HepG2 (cell line): Measurements from ENCODE around the gene IGF2BP3. TPM values are rescaled to one million over a fixed set of nuclear protein-coding genes. Genes with fewer than 3 reads are reported as not detected.

ENCODE experiments used
- ATAC-seq: fragments of 200-7000 bp; cut with Tn5 transposase; 3 replicates; pipeline ENCODE4 v1.9.1; 2020; ENCODE audit warnings: mild to moderate bottlenecking, moderate library complexity
- BruUV-seq: library from RNA; stranded (reverse); fragments of 400-500 nt; replicated peaks from 2 replicates; lab custom pipeline; 2021; lab: Mats Ljungman, UMichigan
- CTCF ChIA-PET: fragments of 300-600 bp; formaldehyde crosslinking; extraction: SDS; loops from one replicate; lab custom pipeline; 2021; ENCODE audit warnings: low total read pairs, inconsistent platforms, low intra/inter-chr PET ratio; lab: Yijun Ruan, JAX
- POLR2A ChIA-PET: fragments of 350-600 bp; sonication (Branson Sonifier 250); formaldehyde crosslinking; loops from one replicate; lab custom pipeline; 2020; ENCODE audit warnings: antibody characterized with exemption, inconsistent platforms; lab: Yijun Ruan, JAX
- DNase-seq: peaks from one replicate; pipeline ENCODE4 v3.0.0-alpha.2; 2015; ENCODE audit warnings: low spot score
- FAIRE-seq: peaks from 3 replicates; lab custom pipeline; 2011; peaks lifted over from hg19 to GRCh38; lab: Jason Lieb, UNC
- H2AFZ ChIP-seq: one replicate; pipeline ENCODE4 v1.6.1; 2011; ENCODE audit warnings: low read length, inconsistent platforms
- H3K27ac ChIP-seq: fragments of 300-600 bp; 3 replicates; pipeline ENCODE4 v1.8.0; 2011; ENCODE audit warnings: mixed run types, mild to moderate bottlenecking, mixed read lengths, low read length, inconsistent platforms; ENCODE audit not compliant: insufficient read depth; ENCODE audit errors: extremely low read length
- H3K27me3 ChIP-seq, 2 experiments: fragments of 200-600 bp in 1 of 2; 2 replicates in 1 of 2; 3 replicates in 1 of 2; pipeline versions ENCODE4 v1.6.0 to v1.8.0; 2011; ENCODE audit warnings: low read length in 2 of 2, mild to moderate bottlenecking in 2 of 2, moderate library complexity in 2 of 2, inconsistent platforms in 1 of 2; ENCODE audit not compliant: insufficient read depth in 2 of 2, control insufficient read depth in 1 of 2
- H3K36me3 ChIP-seq, 2 experiments: fragments of 200-600 bp in 1 of 2; replicated peaks in 1 of 2; 2 replicates in 1 of 2; 3 replicates in 1 of 2; pipeline versions ENCODE4 v1.5.1 to v1.8.0; 2011; ENCODE audit warnings: low read length in 2 of 2, inconsistent platforms in 1 of 2; ENCODE audit not compliant: insufficient read depth in 2 of 2, control insufficient read depth in 1 of 2
- H3K4me1 ChIP-seq: 2 replicates; pipeline ENCODE4 v1.5.1; 2012; ENCODE audit warnings: low read length, inconsistent platforms; ENCODE audit not compliant: insufficient read depth
- H3K4me2 ChIP-seq: 2 replicates; pipeline ENCODE4 v1.6.0; 2011; ENCODE audit warnings: low read depth, low read length, inconsistent platforms
- H3K4me3 ChIP-seq, 3 experiments: fragments of 200-600 bp in 1 of 3; sonication (generic), shearing (Covaris generic) in 1 of 3; replicated peaks in 1 of 3; 2 replicates each; pipeline ENCODE4 v1.5.1; 2011 to 2016; ENCODE audit warnings: low read length in 3 of 3, inconsistent platforms in 2 of 3, low read depth in 2 of 3, mild to moderate bottlenecking in 2 of 3, control low read depth in 1 of 3, mixed read lengths in 1 of 3; ENCODE audit not compliant: insufficient read depth in 1 of 3
- H3K79me2 ChIP-seq: one replicate; pipeline ENCODE4 v1.6.1; 2011; ENCODE audit warnings: low read length, inconsistent platforms; ENCODE audit not compliant: insufficient read depth
- H3K9ac ChIP-seq: 2 replicates; pipeline ENCODE4 v1.6.0; 2011; ENCODE audit warnings: mild to moderate bottlenecking, low read depth, low read length, inconsistent platforms; ENCODE audit not compliant: insufficient read depth
- H3K9me3 ChIP-seq: 2 replicates; pipeline ENCODE4 v1.5.1; 2012; ENCODE audit warnings: mild to moderate bottlenecking, low read length
- H4K20me1 ChIP-seq: 2 replicates; pipeline ENCODE4 v1.6.0; 2011; ENCODE audit warnings: inconsistent platforms, mild to moderate bottlenecking, low read length, moderate library complexity; ENCODE audit not compliant: insufficient read depth
- ARHGAP35 ChIP-seq: sonication (generic); formaldehyde crosslinking; IDR thresholded peaks from 2 replicates; pipeline ENCODE4 v1.9.0; 2022; ENCODE audit warnings: mild to moderate bottlenecking, inconsistent platforms, moderate library complexity, missing genetic modification reagents, borderline replicate concordance
- FOXJ3 ChIP-seq: sonication (generic); formaldehyde crosslinking; IDR thresholded peaks from 2 replicates; pipeline ENCODE4 v1.4.0; 2020; ENCODE audit warnings: missing genetic modification reagents, mild to moderate bottlenecking, borderline replicate concordance
- GATAD2A ChIP-seq: IDR thresholded peaks from 2 replicates; pipeline ENCODE4 v1.6.1; 2016
- SRF ChIP-seq: IDR thresholded peaks from 2 replicates; pipeline ENCODE4 v1.6.1; 2011; ENCODE audit warnings: mild to moderate bottlenecking, low read depth, low read length, moderate library complexity
- ZNF317 ChIP-seq: sonication (generic); formaldehyde crosslinking; IDR thresholded peaks from 2 replicates; pipeline ENCODE4 v1.5.0; 2020; ENCODE audit warnings: mild to moderate bottlenecking, missing genetic modification reagents
- ZNF629 ChIP-seq: sonication (generic); formaldehyde crosslinking; conservative IDR thresholded peaks from 2 replicates; pipeline ENCODE4 v1.5.0; 2020; ENCODE audit warnings: missing genetic modification reagents
- WGBS: methylation state at CpG from one replicate; pipeline ENCODE4 v1.1.6; 2017; ENCODE audit warnings: low lambda C conversion rate; 5-methylcytosine and 5-hydroxymethylcytosine counted together
- in situ Hi-C: cut with HindIII; loops from 2 replicates; pipeline ENCODE4 v1.10.0; 2017; ENCODE audit warnings: low pct_unique_long_range_greater_than_20kb; ENCODE audit not compliant: extremely low pct_ligation_motif_present
- intact Hi-C: fragments of 100-400 bp; cut with micrococcal nuclease; formaldehyde crosslinking; loops from one replicate; pipeline ENCODE4 v1.10.0; 2022; ENCODE audit not compliant: unreplicated experiment
- polyA plus RNA-seq, 8 experiments: library from polyadenylated mRNA; depleted of rRNA in 3 of 8; stranded (reverse) in 7 of 8; unstranded in 1 of 8; fragments of >200 nt; fragmentation: Illumina TruSeq in 4 of 8; extraction: Trizol in 4 of 8; gene quantifications; 2 replicates each; pipeline versions ENCODE4 v1.2.1 to v1.2.3, GENCODE V29; 2011 to 2016; ENCODE audit warnings: low read depth in 4 of 8, missing spikeins in 1 of 8, mixed read lengths in 1 of 8; ENCODE audit not compliant: insufficient read depth in 1 of 8
- total RNA-seq, 5 experiments: library from RNA; depleted of rRNA; stranded (reverse); fragments of >200 nt; fragmentation: Illumina TruSeq; extraction: Trizol; gene quantifications; 2 replicates each; pipeline ENCODE4 v1.2.3, GENCODE V29; 2016; ENCODE audit warnings: low read depth in 1 of 5
- TF ChIP-seq, protein P1 (sequence below): sonication (generic); formaldehyde crosslinking; IDR thresholded peaks from 2 replicates; pipeline ENCODE4 v1.8.0; 2022; ENCODE audit warnings: low read depth, missing genetic modification reagents
- TF ChIP-seq, protein P2 (sequence below): sonication (generic); formaldehyde crosslinking; IDR thresholded peaks from 2 replicates; pipeline ENCODE4 v1.8.1; 2023; ENCODE audit warnings: missing genetic modification reagents, inconsistent platforms, borderline replicate concordance

The IGF2BP3 gene
- total and polyA plus RNA-seq, 2 of the 13 experiments (the other 11 are each of a cell fraction or from before 2014, with no cell fraction given): 37.7 to 39.5 TPM

DNA sequence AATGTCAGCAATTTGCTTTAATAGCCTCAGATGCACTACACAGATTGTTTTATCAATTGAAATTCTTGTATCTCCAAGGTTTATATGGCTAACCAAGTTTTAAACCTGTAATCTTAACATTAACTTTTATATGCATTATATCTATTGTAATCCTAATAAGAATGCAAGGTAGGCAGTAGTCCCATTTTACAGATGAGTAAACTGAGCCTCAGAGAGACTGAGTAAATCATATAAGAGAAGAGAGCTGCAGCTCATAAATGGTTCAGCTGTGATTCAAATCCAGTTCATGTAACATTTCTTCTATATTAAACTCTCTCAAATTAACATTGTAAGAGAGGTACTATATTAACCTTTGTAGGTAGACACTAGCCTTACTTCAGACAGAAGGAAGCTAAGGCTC, 127.2 kb downstream of the IGF2BP3 start:
- H3K36me3 ChIP-seq: peaks cover 12 to 81% of the 10 kb centered on the region in 2 experiments
- DNase-seq (no peak), ATAC-seq (no peak), FAIRE-seq (no peak)
- H3K79me2 ChIP-seq: no peaks in the 10 kb centered on the region
- no peak overlapping the region for H3K9ac ChIP-seq
- ChIA-PET CTCF (no interaction called here), POLR2A (no interaction called here)
- TF ChIP-seq ZNF629 (CRISPR knock-in tag) (peak; percentile 88), ZNF317 (CRISPR knock-in tag) (no peak)
- no peaks in the 10 kb centered on the region for H3K9me3 ChIP-seq
- intact Hi-C loops (no loop called here), in situ Hi-C loops (no loop called here)
- H3K27ac ChIP-seq: no peak overlapping the region
- H3K4me2 ChIP-seq: no peak overlapping the region
- no peaks in the 10 kb centered on the region for H3K27me3 ChIP-seq
- no peaks in the 10 kb centered on the region for H4K20me1 ChIP-seq
- no peak overlapping the region for H3K4me3 ChIP-seq
- H3K4me1 ChIP-seq: peaks cover 18% of the 10 kb centered on the region
- H2AFZ ChIP-seq: no peak overlapping the region
- BruUV-seq: no TSS peak

DNA sequence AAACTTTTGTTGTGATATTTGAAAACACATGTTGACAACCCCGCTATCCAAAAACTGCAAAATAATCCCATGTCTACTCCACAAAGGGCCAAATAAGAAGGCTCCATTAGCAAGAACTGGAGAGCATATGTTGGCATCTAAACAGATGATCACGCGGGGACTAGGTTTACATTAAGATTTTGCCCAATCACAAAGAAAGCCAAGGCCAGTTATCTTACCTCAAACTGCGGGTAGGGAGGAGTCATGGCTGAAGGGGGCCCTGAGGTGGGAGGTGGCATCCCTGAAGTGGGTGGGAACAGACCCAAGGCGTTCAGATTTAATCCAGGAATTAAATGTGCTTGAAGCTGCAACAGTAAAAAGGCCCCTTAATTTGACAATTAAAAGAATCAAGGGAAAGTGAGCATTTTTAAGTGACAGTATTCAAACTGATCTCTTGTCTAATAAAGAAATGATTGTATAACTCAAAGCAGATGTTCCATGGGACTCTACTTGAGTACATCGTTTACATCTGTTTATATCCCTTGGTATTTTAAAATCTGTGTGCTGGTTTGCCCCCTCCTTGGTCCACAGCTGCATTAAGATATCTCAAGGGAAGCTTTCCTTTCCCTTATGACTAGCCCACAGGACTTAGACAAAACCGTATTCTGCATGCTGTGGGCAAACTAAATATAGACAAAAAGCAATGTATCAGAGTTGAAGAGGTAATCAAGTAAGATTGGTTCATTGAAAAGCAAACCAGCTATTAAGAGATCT, 128.3 kb downstream of the IGF2BP3 start:
- H3K4me1 ChIP-seq: peaks cover 29% of the 10 kb centered on the region
- H3K36me3 ChIP-seq: peaks cover 17 to 79% of the 10 kb centered on the region in 2 experiments
- intact Hi-C loops (no loop called here), in situ Hi-C loops (no loop called here)
- 95% methylated on average over 7 of the region's 7 CpGs for WGBS
- ATAC-seq: no peak
- no peaks in the 10 kb centered on the region for H4K20me1 ChIP-seq
- H2AFZ ChIP-seq: no peak overlapping the region
- peaks cover 8% of the 10 kb centered on the region; the same call in 1 of the 2 replicates for H3K9me3 ChIP-seq
- H3K27ac ChIP-seq: no peak overlapping the region
- H3K4me3 ChIP-seq: no peak overlapping the region
- TF ChIP-seq ARHGAP35: no peak
- TF ChIP-seq GATAD2A (CRISPR knock-in tag): no peak
- no peak for TF ChIP-seq FOXJ3 (CRISPR knock-in tag)
- no peak for TF ChIP-seq SRF
- TF ChIP-seq, protein P1, sequence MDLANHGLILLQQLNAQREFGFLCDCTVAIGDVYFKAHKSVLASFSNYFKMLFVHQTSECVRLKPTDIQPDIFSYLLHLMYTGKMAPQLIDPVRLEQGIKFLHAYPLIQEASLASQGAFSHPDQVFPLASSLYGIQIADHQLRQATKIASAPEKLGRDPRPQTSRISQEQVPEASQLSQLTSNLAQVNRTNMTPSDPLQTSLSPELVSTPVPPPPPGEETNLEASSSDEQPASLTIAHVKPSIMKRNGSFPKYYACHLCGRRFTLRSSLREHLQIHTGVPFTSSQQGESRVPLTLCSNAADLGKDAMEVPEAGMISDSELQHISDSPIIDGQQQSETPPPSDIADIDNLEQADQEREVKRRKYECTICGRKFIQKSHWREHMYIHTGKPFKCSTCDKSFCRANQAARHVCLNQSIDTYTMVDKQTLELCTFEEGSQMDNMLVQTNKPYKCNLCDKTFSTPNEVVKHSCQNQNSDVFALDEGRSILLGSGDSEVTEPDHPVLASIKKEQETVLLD: no peak
- TF ChIP-seq, protein P2, sequence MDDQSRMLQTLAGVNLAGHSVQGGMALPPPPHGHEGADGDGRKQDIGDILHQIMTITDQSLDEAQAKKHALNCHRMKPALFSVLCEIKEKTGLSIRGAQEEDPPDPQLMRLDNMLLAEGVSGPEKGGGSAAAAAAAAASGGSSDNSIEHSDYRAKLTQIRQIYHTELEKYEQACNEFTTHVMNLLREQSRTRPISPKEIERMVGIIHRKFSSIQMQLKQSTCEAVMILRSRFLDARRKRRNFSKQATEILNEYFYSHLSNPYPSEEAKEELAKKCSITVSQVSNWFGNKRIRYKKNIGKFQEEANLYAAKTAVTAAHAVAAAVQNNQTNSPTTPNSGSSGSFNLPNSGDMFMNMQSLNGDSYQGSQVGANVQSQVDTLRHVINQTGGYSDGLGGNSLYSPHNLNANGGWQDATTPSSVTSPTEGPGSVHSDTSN: no peak
- no peak for DNase-seq
- no TSS peak for BruUV-seq
- ChIA-PET POLR2A (no interaction called here), CTCF (no interaction called here)
- no peak overlapping the region for H3K9ac ChIP-seq
- H3K27me3 ChIP-seq: no peaks in the 10 kb centered on the region
- no peak for FAIRE-seq
- no peaks in the 10 kb centered on the region for H3K79me2 ChIP-seq
- H3K4me2 ChIP-seq: no peak overlapping the region
